K562 (cell line): ENCODE data around the gene MYL6B. TPM values are rescaled to one million over a fixed set of nuclear protein-coding genes. Genes with fewer than 3 reads are reported as not detected.

Experiments used
- DACH1 ChIP-seq: fragments of 450-650 bp; IDR thresholded peaks from 2 replicates; pipeline ENCODE4 v1.6.1; 2018; ENCODE audit not compliant: partially characterized antibody
- MXI1 ChIP-seq: IDR thresholded peaks from 2 replicates; pipeline ENCODE4 v1.6.1; 2011; ENCODE audit warnings: low read depth, mild to moderate bottlenecking, improper control_type of control experiment, low read length
- NR2C1 ChIP-seq, 2 experiments: fragments of 450-650 bp; IDR thresholded peaks; 2 replicates each; pipeline ENCODE4 v1.6.1; 2017; ENCODE audit warnings: mild to moderate bottlenecking in 2 of 2, antibody characterized with exemption in 1 of 2, inconsistent platforms in 1 of 2, missing compliant biosample characterization in 1 of 2, missing genetic modification characterization in 1 of 2
- NR2F6 ChIP-seq: fragments of 450-650 bp; formaldehyde crosslinking; IDR thresholded peaks from 2 replicates; pipeline ENCODE4 v1.4.0; 2020; ENCODE audit warnings: mild to moderate bottlenecking
- ZNF217 ChIP-seq: sonication (generic); formaldehyde crosslinking; IDR thresholded peaks from 2 replicates; pipeline ENCODE4 v1.8.0; 2022; ENCODE audit warnings: mild to moderate bottlenecking, missing genetic modification reagents
- ZNF224 ChIP-seq: sonication (generic); formaldehyde crosslinking; IDR thresholded peaks from 2 replicates; pipeline ENCODE4 v1.8.0; 2022; ENCODE audit warnings: mild to moderate bottlenecking, missing genetic modification reagents
- ZNF668 ChIP-seq: fragments of 250-450 bp; sonication (Bioruptor Pico); IDR thresholded peaks from 2 replicates; pipeline ENCODE4 v1.8.0; 2022; ENCODE audit warnings: mild to moderate bottlenecking, inconsistent platforms
- ZNF780A ChIP-seq: fragments of 250-450 bp; sonication (Bioruptor Pico); IDR thresholded peaks from 2 replicates; pipeline ENCODE4 v1.5.0; 2021; ENCODE audit warnings: mild to moderate bottlenecking
- ZSCAN32 ChIP-seq: fragments of 450-650 bp; formaldehyde crosslinking; IDR thresholded peaks from 2 replicates; pipeline ENCODE4 v1.4.0; 2020; ENCODE audit warnings: mild to moderate bottlenecking, moderate library complexity
- polyA plus RNA-seq, 8 experiments: library from polyadenylated mRNA; depleted of rRNA in 4 of 8; stranded (reverse) in 5 of 8; unstranded in 3 of 8; fragments of >200 nt; fragmentation: Nextera tagmentation in 2 of 8; fragmentation: Illumina TruSeq in 1 of 8; extraction: Ambion mirVana in 2 of 8; extraction: Trizol in 1 of 8; gene quantifications; 2 replicates each; pipeline versions ENCODE4 v1.2.1 to v1.2.3, GENCODE V29; 2011 to 2014; ENCODE audit warnings: inconsistent platforms in 1 of 8, missing spikeins in 1 of 8
- total RNA-seq, 7 experiments: library from RNA; depleted of rRNA in 6 of 7; stranded (reverse); fragments of >200 nt in 6 of 7; fragmentation: Illumina TruSeq in 2 of 7; extraction: Trizol in 2 of 7; gene quantifications; 2 replicates each; pipeline versions ENCODE4 v1.2.1 to v1.2.3, GENCODE V29; 2011 to 2021; ENCODE audit warnings: low replicate concordance in 1 of 7
- TF ChIP-seq, protein P1 (sequence below), 3 experiments: IDR thresholded peaks in 2 of 3; conservative IDR thresholded peaks in 1 of 3; 2 replicates each; pipeline ENCODE4 v1.5.1; 2011 to 2012; ENCODE audit warnings: low read length in 3 of 3, mild to moderate bottlenecking in 3 of 3, control low read depth in 2 of 3, improper control_type of control experiment in 1 of 3, inconsistent platforms in 1 of 3, low read depth in 1 of 3, mixed read lengths in 1 of 3, moderate library complexity in 1 of 3; ENCODE audit not compliant: insufficient read depth in 2 of 3
- TF ChIP-seq, protein P2 (sequence below): sonication (generic); formaldehyde crosslinking; IDR thresholded peaks from 2 replicates; pipeline ENCODE4 v1.8.0; 2022; ENCODE audit warnings: mild to moderate bottlenecking, missing genetic modification reagents, borderline replicate concordance
- TF ChIP-seq, protein P3 (sequence below): sonication (generic); formaldehyde crosslinking; IDR thresholded peaks from 2 replicates; pipeline ENCODE4 v1.8.1; 2023; ENCODE audit warnings: mild to moderate bottlenecking, missing genetic modification reagents, moderate library complexity
- TF ChIP-seq, protein P4 (sequence below): fragments of 250-450 bp; sonication (Bioruptor Pico); IDR thresholded peaks from 2 replicates; pipeline ENCODE4 v1.5.0; 2021; ENCODE audit warnings: mild to moderate bottlenecking, moderate library complexity

The MYL6B gene
- total and polyA plus RNA-seq, 9 of the 15 experiments (the other 6 are each of a cell fraction or from before 2014, with no cell fraction given), result 42.8 to 77.3 (median 68.6) TPM

DNA sequence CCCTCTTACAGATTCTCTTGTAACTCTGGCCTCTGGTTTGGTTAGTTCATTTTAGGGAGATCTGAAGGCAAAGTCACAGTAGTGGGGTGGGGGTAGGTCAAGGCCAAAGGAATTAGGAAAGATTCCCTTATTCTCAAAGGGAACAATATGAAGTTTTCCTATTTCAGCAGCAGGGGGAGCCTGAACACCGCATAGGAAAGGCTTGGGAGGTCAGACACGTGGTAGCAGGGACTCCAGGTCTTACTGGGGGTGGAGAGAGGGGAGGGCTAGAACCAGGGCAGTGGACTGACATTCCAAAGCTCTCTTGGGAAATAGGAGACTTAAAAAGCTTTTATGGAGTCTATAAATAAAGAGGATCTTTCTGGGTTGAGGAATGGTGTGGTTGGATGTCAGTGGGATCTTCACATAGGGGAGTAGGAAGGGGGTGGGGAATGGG lies 33.0 kb upstream of the MYL6B start (continued):
- TF ChIP-seq ZNF780A (CRISPR knock-in tag), result no peak
- TF ChIP-seq, protein P1, sequence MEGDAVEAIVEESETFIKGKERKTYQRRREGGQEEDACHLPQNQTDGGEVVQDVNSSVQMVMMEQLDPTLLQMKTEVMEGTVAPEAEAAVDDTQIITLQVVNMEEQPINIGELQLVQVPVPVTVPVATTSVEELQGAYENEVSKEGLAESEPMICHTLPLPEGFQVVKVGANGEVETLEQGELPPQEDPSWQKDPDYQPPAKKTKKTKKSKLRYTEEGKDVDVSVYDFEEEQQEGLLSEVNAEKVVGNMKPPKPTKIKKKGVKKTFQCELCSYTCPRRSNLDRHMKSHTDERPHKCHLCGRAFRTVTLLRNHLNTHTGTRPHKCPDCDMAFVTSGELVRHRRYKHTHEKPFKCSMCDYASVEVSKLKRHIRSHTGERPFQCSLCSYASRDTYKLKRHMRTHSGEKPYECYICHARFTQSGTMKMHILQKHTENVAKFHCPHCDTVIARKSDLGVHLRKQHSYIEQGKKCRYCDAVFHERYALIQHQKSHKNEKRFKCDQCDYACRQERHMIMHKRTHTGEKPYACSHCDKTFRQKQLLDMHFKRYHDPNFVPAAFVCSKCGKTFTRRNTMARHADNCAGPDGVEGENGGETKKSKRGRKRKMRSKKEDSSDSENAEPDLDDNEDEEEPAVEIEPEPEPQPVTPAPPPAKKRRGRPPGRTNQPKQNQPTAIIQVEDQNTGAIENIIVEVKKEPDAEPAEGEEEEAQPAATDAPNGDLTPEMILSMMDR (IDR thresholded peaks at IDR 0.05 in 2 of 3, conservative IDR thresholded peaks at IDR 0.05 in 1 of 3; ENCODE audit: insufficient read depth in 2 of 3, low read depth in 1 of 3, low read length in 3 of 3), result peak; percentile 87 to 97 (median 88)
- no peak for TF ChIP-seq ZNF668 (CRISPR knock-in tag)
- TF ChIP-seq, protein P2, sequence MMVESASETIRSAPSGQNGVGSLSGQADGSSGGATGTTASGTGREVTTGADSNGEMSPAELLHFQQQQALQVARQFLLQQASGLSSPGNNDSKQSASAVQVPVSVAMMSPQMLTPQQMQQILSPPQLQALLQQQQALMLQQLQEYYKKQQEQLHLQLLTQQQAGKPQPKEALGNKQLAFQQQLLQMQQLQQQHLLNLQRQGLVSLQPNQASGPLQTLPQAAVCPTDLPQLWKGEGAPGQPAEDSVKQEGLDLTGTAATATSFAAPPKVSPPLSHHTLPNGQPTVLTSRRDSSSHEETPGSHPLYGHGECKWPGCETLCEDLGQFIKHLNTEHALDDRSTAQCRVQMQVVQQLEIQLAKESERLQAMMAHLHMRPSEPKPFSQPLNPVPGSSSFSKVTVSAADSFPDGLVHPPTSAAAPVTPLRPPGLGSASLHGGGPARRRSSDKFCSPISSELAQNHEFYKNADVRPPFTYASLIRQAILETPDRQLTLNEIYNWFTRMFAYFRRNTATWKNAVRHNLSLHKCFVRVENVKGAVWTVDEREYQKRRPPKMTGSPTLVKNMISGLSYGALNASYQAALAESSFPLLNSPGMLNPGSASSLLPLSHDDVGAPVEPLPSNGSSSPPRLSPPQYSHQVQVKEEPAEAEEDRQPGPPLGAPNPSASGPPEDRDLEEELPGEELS (CRISPR knock-in tag), result no peak
- TF ChIP-seq ZNF224, result no peak
- TF ChIP-seq ZSCAN32 (CRISPR knock-in tag), result no peak
- peak; percentile 79 for TF ChIP-seq MXI1
- peak; percentile 50; the same call in 1 of the 2 replicates for TF ChIP-seq NR2C1 (IDR thresholded peaks at IDR 0.05)
- TF ChIP-seq NR2C1 (tag; IDR thresholded peaks at IDR 0.05), result peak; percentile 41; the same call in 1 of the 2 replicates
- TF ChIP-seq ZNF217, result no peak
- TF ChIP-seq, protein P3, sequence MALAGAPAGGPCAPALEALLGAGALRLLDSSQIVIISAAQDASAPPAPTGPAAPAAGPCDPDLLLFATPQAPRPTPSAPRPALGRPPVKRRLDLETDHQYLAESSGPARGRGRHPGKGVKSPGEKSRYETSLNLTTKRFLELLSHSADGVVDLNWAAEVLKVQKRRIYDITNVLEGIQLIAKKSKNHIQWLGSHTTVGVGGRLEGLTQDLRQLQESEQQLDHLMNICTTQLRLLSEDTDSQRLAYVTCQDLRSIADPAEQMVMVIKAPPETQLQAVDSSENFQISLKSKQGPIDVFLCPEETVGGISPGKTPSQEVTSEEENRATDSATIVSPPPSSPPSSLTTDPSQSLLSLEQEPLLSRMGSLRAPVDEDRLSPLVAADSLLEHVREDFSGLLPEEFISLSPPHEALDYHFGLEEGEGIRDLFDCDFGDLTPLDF (CRISPR knock-in tag), result no peak
- TF ChIP-seq NR2F6 (CRISPR knock-in tag), result no peak
- TF ChIP-seq, protein P4, sequence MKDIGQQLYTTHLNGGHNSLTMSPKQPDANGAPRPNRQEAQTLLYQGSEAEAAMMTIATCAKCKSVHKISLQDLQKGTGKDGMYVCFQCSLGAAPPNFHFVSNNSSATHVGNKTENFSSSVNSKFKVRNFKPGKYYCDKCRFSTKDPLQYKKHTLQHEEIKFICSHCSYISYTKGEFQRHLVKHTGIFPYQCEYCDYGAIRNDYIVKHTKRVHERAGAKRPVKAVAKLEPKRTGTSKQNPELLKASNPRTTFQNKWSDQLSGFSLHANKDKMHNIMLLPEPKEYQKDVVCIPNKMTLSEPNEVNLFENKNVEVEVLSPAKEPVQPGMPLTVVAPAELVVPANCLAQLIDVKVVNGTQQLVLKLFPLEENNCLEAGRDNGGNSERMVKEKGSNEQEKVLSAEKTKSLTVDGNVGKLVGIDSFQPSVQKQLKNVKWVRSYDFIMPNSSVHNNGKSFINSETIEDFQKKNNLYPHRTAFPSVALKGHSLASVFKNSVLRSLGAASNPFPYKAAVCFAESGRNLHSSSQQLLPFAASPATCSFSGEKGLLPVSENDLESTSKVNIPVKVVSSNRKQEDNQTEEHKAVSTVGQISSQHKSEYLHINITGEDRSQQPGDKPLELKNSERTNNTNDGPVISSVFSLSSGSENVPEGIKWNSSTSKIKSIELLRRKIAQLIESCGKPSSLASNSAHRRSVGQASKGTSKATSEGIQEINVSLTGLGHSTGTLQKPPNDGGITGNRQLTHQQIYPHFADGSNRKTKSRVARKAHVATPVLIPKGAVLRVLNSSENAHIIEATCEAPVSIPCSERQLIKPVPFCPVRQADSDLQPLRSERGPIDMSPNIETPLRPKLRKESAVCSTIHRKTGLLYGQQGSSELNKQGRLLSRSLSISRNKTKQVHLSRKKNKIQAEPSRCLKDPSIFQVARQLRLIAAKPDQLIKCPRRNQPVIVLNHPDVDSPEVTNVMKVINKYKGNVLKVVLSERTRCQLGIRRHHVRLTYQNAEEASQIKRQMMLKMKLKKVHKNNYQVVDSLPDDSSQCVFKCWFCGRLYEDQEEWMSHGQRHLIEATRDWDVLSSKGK (CRISPR knock-in tag), result no peak
- no peak for TF ChIP-seq DACH1
